Lung (tissue), 12 donors: ENCODE results near the gene FADS3. TPM values are rescaled to one million over a fixed set of nuclear protein-coding genes. Genes with fewer than 3 reads are reported as not detected.

Experiments used
- ATAC-seq: fragments of 200-7000 bp; cut with Tn5 transposase; one replicate; pipeline ENCODE4 v1.9.1; 2020; ENCODE audit warnings: moderate number of reproducible peaks; ENCODE audit not compliant: insufficient read depth, low FRiP score
- DNase-seq, 3 donors: peaks; one replicate each; pipeline ENCODE4 v3.0.0-alpha.2; 2013 to 2017
- H3K27ac ChIP-seq, 2 donors: one replicate each; pipeline ENCODE4 v1.5.1; 2013; ENCODE audit warnings: mild to moderate bottlenecking in 2 of 2, moderate library complexity in 2 of 2, control low read depth in 1 of 2, inconsistent platforms in 1 of 2, low read depth in 1 of 2, low read length in 1 of 2
- H3K27me3 ChIP-seq, 3 donors: one replicate each; pipeline ENCODE4 v1.5.1; 2013; ENCODE audit warnings: low read length in 2 of 3; ENCODE audit not compliant: control insufficient read depth in 3 of 3, insufficient read depth in 3 of 3
- H3K36me3 ChIP-seq, 4 donors: one replicate each; pipeline ENCODE4 v1.5.1; 2013; ENCODE audit warnings: low read length in 4 of 4, mild to moderate bottlenecking in 1 of 4, moderate library complexity in 1 of 4; ENCODE audit not compliant: control insufficient read depth in 4 of 4, insufficient read depth in 4 of 4
- H3K4me1 ChIP-seq, 5 donors: one replicate each; pipeline ENCODE4 v1.5.1; 2013; ENCODE audit warnings: low read length in 5 of 5, mild to moderate bottlenecking in 2 of 5, moderate library complexity in 1 of 5; ENCODE audit not compliant: control insufficient read depth in 5 of 5, insufficient read depth in 5 of 5
- H3K4me3 ChIP-seq: one replicate; pipeline ENCODE4 v1.5.1; 2013; ENCODE audit warnings: mild to moderate bottlenecking, control low read depth, moderate library complexity
- H3K9ac ChIP-seq, 2 donors: one replicate each; pipeline ENCODE4 v1.5.1; 2013; ENCODE audit warnings: low read length in 2 of 2, control low read depth in 1 of 2; ENCODE audit not compliant: insufficient read depth in 1 of 2
- H3K9me3 ChIP-seq, 4 donors: one replicate each; pipeline ENCODE4 v1.5.1; 2013; ENCODE audit warnings: low read length in 3 of 4, mild to moderate bottlenecking in 1 of 4, moderate library complexity in 1 of 4; ENCODE audit not compliant: control insufficient read depth in 4 of 4, insufficient read depth in 3 of 4
- WGBS, 2 donors: extraction: QIAGEN DNeasy Blood & Tissue Kit; methylation state at CpG; one replicate each; pipeline ENCODE4 v1.1.7; 2013; 5-methylcytosine and 5-hydroxymethylcytosine counted together
- polyA plus RNA-seq, 2 donors: library from polyadenylated mRNA; stranded (reverse); fragments of 200-250 nt; gene quantifications; one replicate each; pipeline ENCODE4 v1.2.1, GENCODE V29; 2013
- total RNA-seq, 2 donors: library from RNA; depleted of rRNA in 1 of 2; stranded (reverse); fragments of >200 nt in 1 of 2; gene quantifications; one replicate each; pipeline ENCODE4 v1.2.1, GENCODE V29; 2014 to 2021
- TF ChIP-seq, protein P1 (sequence below): IDR thresholded peaks from 2 replicates; pipeline ENCODE4 v1.5.1; 2012; ENCODE audit warnings: mild to moderate bottlenecking; ENCODE audit errors: control extremely low read depth, extremely low read depth
- donor health status: control.
- donor health status: control.
- donor health status: Bipolar disorder and iron deficiency.
- donor health status: healthy.
- donor health status: DM: yes; HTN: yes; CAD: no.

Gene FADS3
- total and polyA plus RNA-seq, 4 donors: 12.3 to 64.8 (median 54.5) TPM

- Histone ChIP-seq H3K4me1 (peaks cover 5 to 33% (median 19%) of the 10 kb centered on the region in 5 donors), H3K27me3 (peaks cover 0 to 15% (median 0%) of the 10 kb centered on the region in 3 donors), H3K4me3 (no peak overlapping the region), H3K9ac (peak overlapping the region in 1 of 2 donors; percentile 20), H3K9me3 (no peaks in the 10 kb centered on the region), H3K27ac (peak overlapping the region; percentile 7 to 56), H3K36me3 (no peaks in the 10 kb centered on the region)
- TF ChIP-seq, protein P1, sequence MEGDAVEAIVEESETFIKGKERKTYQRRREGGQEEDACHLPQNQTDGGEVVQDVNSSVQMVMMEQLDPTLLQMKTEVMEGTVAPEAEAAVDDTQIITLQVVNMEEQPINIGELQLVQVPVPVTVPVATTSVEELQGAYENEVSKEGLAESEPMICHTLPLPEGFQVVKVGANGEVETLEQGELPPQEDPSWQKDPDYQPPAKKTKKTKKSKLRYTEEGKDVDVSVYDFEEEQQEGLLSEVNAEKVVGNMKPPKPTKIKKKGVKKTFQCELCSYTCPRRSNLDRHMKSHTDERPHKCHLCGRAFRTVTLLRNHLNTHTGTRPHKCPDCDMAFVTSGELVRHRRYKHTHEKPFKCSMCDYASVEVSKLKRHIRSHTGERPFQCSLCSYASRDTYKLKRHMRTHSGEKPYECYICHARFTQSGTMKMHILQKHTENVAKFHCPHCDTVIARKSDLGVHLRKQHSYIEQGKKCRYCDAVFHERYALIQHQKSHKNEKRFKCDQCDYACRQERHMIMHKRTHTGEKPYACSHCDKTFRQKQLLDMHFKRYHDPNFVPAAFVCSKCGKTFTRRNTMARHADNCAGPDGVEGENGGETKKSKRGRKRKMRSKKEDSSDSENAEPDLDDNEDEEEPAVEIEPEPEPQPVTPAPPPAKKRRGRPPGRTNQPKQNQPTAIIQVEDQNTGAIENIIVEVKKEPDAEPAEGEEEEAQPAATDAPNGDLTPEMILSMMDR: no peak
- 16 to 35% methylated on average over 6 of the region's 6 CpGs for WGBS, 2 donors
- DNase-seq: peak; percentile 77 to 87 (median 80)
- no peak for ATAC-seq
Observed at GRCh38 chr11:61922539-61922938, 31.2 kb upstream of the FADS3 start.

GRCh38 chr11:61921446-61921845 is 30.1 kb upstream of the FADS3 start:
- TF ChIP-seq, protein P1: no peak
- Histone ChIP-seq H3K27me3 (peaks cover 0 to 18% (median 0%) of the 10 kb centered on the region in 3 donors), H3K9me3 (no peaks in the 10 kb centered on the region), H3K9ac (no peak overlapping the region), H3K27ac (no peak overlapping the region), H3K4me3 (no peak overlapping the region), H3K4me1 (peaks cover 5 to 34% (median 19%) of the 10 kb centered on the region in 5 donors), H3K36me3 (no peaks in the 10 kb centered on the region)
- DNase-seq: no peak
- no peak for ATAC-seq
- 84 to 86% methylated on average over 3 of the region's 3 CpGs for WGBS, 2 donors

- Histone ChIP-seq H3K27me3 (peaks cover 0 to 18% (median 0%) of the 10 kb centered on the region in 3 donors), H3K9me3 (no peaks in the 10 kb centered on the region), H3K36me3 (no peaks in the 10 kb centered on the region), H3K27ac (peak overlapping the region in 1 of 2 donors; percentile 37), H3K4me3 (no peak overlapping the region), H3K4me1 (peaks cover 5 to 34% (median 19%) of the 10 kb centered on the region in 5 donors), H3K9ac (no peak overlapping the region)
- DNase-seq (no peak), ATAC-seq (no peak)
- TF ChIP-seq, protein P1: no peak
- 76 to 90% methylated on average over 13 of the region's 13 CpGs for WGBS, 2 donors
Observed at GRCh38 chr11:61919705-61920631, 28.6 kb upstream of the FADS3 start.
